SK-N-SH (cell line): ENCODE data around the gene REG3A. TPM values are rescaled to one million over a fixed set of nuclear protein-coding genes. Genes with fewer than 3 reads are reported as not detected.

Experiments
- CTCF ChIA-PET: fragments of 300-600, 350-600 bp; formaldehyde crosslinking; extraction: SDS; loops from one replicate; lab custom pipeline; 2021; lab: Yijun Ruan, JAX
- POLR2A ChIA-PET: fragments of 350-600 bp; sonication (Branson Sonifier 250); formaldehyde crosslinking; extraction: SDS; loops from one replicate; lab custom pipeline; 2020; ENCODE audit warnings: antibody characterized with exemption, inconsistent platforms; lab: Yijun Ruan, JAX
- DNase-seq: peaks from one replicate; pipeline ENCODE4 v3.0.0; 2012
- H2AFZ ChIP-seq: fragments of 200-600 bp; sonication (generic); 2 replicates; pipeline ENCODE4 v1.8.1; 2016; ENCODE audit warnings: antibody characterized with exemption, mild to moderate bottlenecking, low read depth
- H3F3A ChIP-seq: fragments of 200-600 bp; sonication (generic); replicated peaks from 2 replicates; pipeline ENCODE3; 2016; ENCODE audit warnings: antibody characterized with exemption, mild to moderate bottlenecking; ENCODE audit not compliant: insufficient read depth
- H3K27ac ChIP-seq, 2 experiments: fragments of 200-500 bp in 1 of 2; fragments of 200-600 bp in 1 of 2; sonication (Bioruptor generic) in 1 of 2; sonication (generic), shearing (Covaris generic) in 1 of 2; 2 replicates each; pipeline versions ENCODE4 v1.5.1 to v1.6.1; 2014 to 2016; ENCODE audit warnings: low read depth in 2 of 2, inconsistent platforms in 1 of 2, low read length in 1 of 2, mild to moderate bottlenecking in 1 of 2, mixed read lengths in 1 of 2
- H3K27me3 ChIP-seq: fragments of 200-600 bp; sonication (generic), shearing (Covaris generic); 2 replicates; pipeline ENCODE4 v1.6.1; 2016; ENCODE audit warnings: mixed run types; ENCODE audit not compliant: insufficient read depth
- H3K36me3 ChIP-seq, 2 experiments: fragments of 200-500 bp in 1 of 2; fragments of 200-600 bp in 1 of 2; sonication (Bioruptor generic) in 1 of 2; sonication (generic) in 1 of 2; replicated peaks in 1 of 2; 2 replicates each; pipeline versions ENCODE3 to v1.5.1; 2014 to 2016; ENCODE audit warnings: low read length in 1 of 2, mild to moderate bottlenecking in 1 of 2; ENCODE audit not compliant: insufficient read depth in 2 of 2, control insufficient read depth in 1 of 2
- H3K4me1 ChIP-seq, 2 experiments: fragments of 200-500 bp in 1 of 2; fragments of 200-600 bp in 1 of 2; sonication (Bioruptor generic) in 1 of 2; sonication (generic), shearing (Covaris generic) in 1 of 2; 2 replicates each; pipeline versions ENCODE4 v1.5.1 to v1.6.1; 2014 to 2016; ENCODE audit warnings: low read depth in 1 of 2, low read length in 1 of 2, mixed run types in 1 of 2; ENCODE audit not compliant: insufficient read depth in 2 of 2, control insufficient read depth in 1 of 2
- H3K4me2 ChIP-seq: fragments of 200-600 bp; sonication (generic), shearing (Covaris generic); 2 replicates; pipeline ENCODE4 v1.6.1; 2017; ENCODE audit warnings: mixed run types
- H3K4me3 ChIP-seq, 2 experiments: fragments of 200-500 bp in 1 of 2; fragments of 200-600 bp in 1 of 2; sonication (Bioruptor generic) in 1 of 2; sonication (generic), shearing (Covaris generic) in 1 of 2; 2 replicates each; pipeline versions ENCODE4 v1.5.1 to v1.8.1; 2014 to 2016; ENCODE audit warnings: low read depth in 2 of 2, inconsistent platforms in 1 of 2, low read length in 1 of 2, mild to moderate bottlenecking in 1 of 2, mixed read lengths in 1 of 2, moderate library complexity in 1 of 2
- H3K79me2 ChIP-seq: fragments of 200-600 bp; sonication (generic); 2 replicates; pipeline ENCODE4 v1.8.1; 2017; ENCODE audit warnings: mild to moderate bottlenecking; ENCODE audit not compliant: insufficient read depth
- H3K9ac ChIP-seq: fragments of 200-600 bp; sonication (generic); 2 replicates; pipeline ENCODE4 v1.6.1; 2017; ENCODE audit warnings: mixed run types
- H3K9me2 ChIP-seq: fragments of 200-600 bp; sonication (generic); 2 replicates; pipeline ENCODE4 v1.6.1; 2017; ENCODE audit warnings: mixed run types
- H3K9me3 ChIP-seq: fragments of 200-600 bp; sonication (generic); 2 replicates; pipeline ENCODE4 v1.6.1; 2017; ENCODE audit warnings: mixed run types, mild to moderate bottlenecking, moderate library complexity
- H4K20me1 ChIP-seq: fragments of 200-600 bp; sonication (generic); 2 replicates; pipeline ENCODE4 v1.6.1; 2017; ENCODE audit warnings: mild to moderate bottlenecking, mixed run types; ENCODE audit not compliant: insufficient read depth
- CHD2 ChIP-seq: fragments of 150-350 bp; IDR thresholded peaks from 2 replicates; pipeline ENCODE4 v1.6.1; 2018; ENCODE audit warnings: low read length; ENCODE audit not compliant: partially characterized antibody
- CTCF ChIP-seq: fragments of 200-600 bp; sonication (generic); IDR thresholded peaks from 2 replicates; pipeline ENCODE4 v1.6.1; 2017; ENCODE audit warnings: antibody characterized with exemption, mild to moderate bottlenecking, moderate library complexity
- EZH2phosphoT487 ChIP-seq: fragments of 200-600 bp; sonication (generic); IDR thresholded peaks from 2 replicates; pipeline ENCODE4 v1.6.1; 2017; ENCODE audit warnings: low read depth, mixed run types, mild to moderate bottlenecking, antibody characterized with exemption, moderate library complexity, borderline replicate concordance
- FOSL2 ChIP-seq: IDR thresholded peaks from 2 replicates; pipeline ENCODE4 v1.4.0; 2012; ENCODE audit warnings: low read depth, mild to moderate bottlenecking, moderate library complexity, borderline replicate concordance
- GATA2 ChIP-seq: sonication (generic); formaldehyde crosslinking; IDR thresholded peaks from 2 replicates; pipeline ENCODE4 v1.5.0; 2020; ENCODE audit warnings: mild to moderate bottlenecking, missing genetic modification reagents
- IRF3 ChIP-seq: fragments of 150-350 bp; IDR thresholded peaks from 2 replicates; pipeline ENCODE4 v1.6.1; 2016; ENCODE audit warnings: mild to moderate bottlenecking, low read depth, low read length
- MAX ChIP-seq: IDR thresholded peaks from 2 replicates; pipeline ENCODE4 v1.4.0; 2012; ENCODE audit warnings: low read depth
- MEF2A ChIP-seq: IDR thresholded peaks from 2 replicates; pipeline ENCODE4 v1.4.0; 2012; ENCODE audit warnings: low read depth, borderline replicate concordance
- MXI1 ChIP-seq: IDR thresholded peaks from 2 replicates; pipeline ENCODE4 v1.6.1; 2012; ENCODE audit warnings: mild to moderate bottlenecking, low read depth, low read length, improper control_type of control experiment
- NFIC ChIP-seq: IDR thresholded peaks from 2 replicates; pipeline ENCODE4 v1.4.0; 2012; ENCODE audit warnings: borderline replicate concordance
- NRF1 ChIP-seq: IDR thresholded peaks from 2 replicates; pipeline ENCODE4 v1.6.1; 2012; ENCODE audit warnings: low read depth, mild to moderate bottlenecking, low read length
- REST ChIP-seq: IDR thresholded peaks from 2 replicates; pipeline ENCODE4 v1.6.1; 2012; ENCODE audit warnings: mild to moderate bottlenecking, low read depth, low read length, moderate library complexity
- RFX5 ChIP-seq: IDR thresholded peaks from 2 replicates; pipeline ENCODE4 v1.6.1; 2012; ENCODE audit warnings: mild to moderate bottlenecking, improper control_type of control experiment, low read length
- RXRA ChIP-seq: IDR thresholded peaks from 2 replicates; pipeline ENCODE4 v1.4.0; 2012; ENCODE audit warnings: low read depth, mild to moderate bottlenecking, borderline replicate concordance
- SIN3A ChIP-seq: IDR thresholded peaks from 2 replicates; pipeline ENCODE4 v1.6.1; 2012; ENCODE audit warnings: low read depth, mild to moderate bottlenecking, low read length, moderate library complexity, borderline replicate concordance
- SMC3 ChIP-seq: IDR thresholded peaks from 2 replicates; pipeline ENCODE4 v1.6.1; 2012; ENCODE audit warnings: low read depth, low read length, improper control_type of control experiment
- TEAD4 ChIP-seq: IDR thresholded peaks from 2 replicates; pipeline ENCODE4 v1.4.0; 2012; ENCODE audit warnings: mild to moderate bottlenecking, borderline replicate concordance; ENCODE audit not compliant: insufficient read depth
- USF1 ChIP-seq: IDR thresholded peaks from 2 replicates; pipeline ENCODE4 v1.4.0; 2012; ENCODE audit warnings: low read depth, borderline replicate concordance
- USF2 ChIP-seq: fragments of 150-350 bp; IDR thresholded peaks from 2 replicates; pipeline ENCODE4 v1.6.1; 2017; ENCODE audit warnings: antibody characterized with exemption, low read length, low read depth, borderline replicate concordance
- ZBTB33 ChIP-seq: IDR thresholded peaks from 2 replicates; pipeline ENCODE4 v1.4.0; 2012; ENCODE audit warnings: low read depth, borderline replicate concordance
- WGBS: methylation state at CpG from one replicate; pipeline ENCODE4 v1.1.6; 2017; ENCODE audit warnings: low lambda C conversion rate; 5-methylcytosine and 5-hydroxymethylcytosine counted together
- polyA plus RNA-seq, 3 experiments: library from polyadenylated mRNA; depleted of rRNA; stranded (reverse); fragments of >200 nt; gene quantifications; 2 replicates each; pipeline ENCODE4 v1.2.3, GENCODE V29; 2012

The REG3A gene
- polyA plus RNA-seq, 1 of the 3 experiments (the other 2 are of a cell fraction), result not detected

- H3K4me2 ChIP-seq, result no peak overlapping the region
- no peaks in the 10 kb centered on the region for H3K27me3 ChIP-seq
- no peaks in the 10 kb centered on the region for H4K20me1 ChIP-seq
- no peaks in the 10 kb centered on the region for H3K36me3 ChIP-seq
- no peaks in the 10 kb centered on the region for H3F3A ChIP-seq
- POLR2A ChIA-PET, result no interaction called here
- no peaks in the 10 kb centered on the region for H3K79me2 ChIP-seq
- H3K4me3 ChIP-seq, result no peak overlapping the region
- H3K9me3 ChIP-seq, result no peaks in the 10 kb centered on the region
- H3K4me1 ChIP-seq, result no peaks in the 10 kb centered on the region; a peak in 1 of 4 replicates
- no peak for DNase-seq
- H3K27ac ChIP-seq, result no peak overlapping the region
- WGBS, result 0% methylated on average over 2 of the region's 2 CpGs
- no peaks in the 10 kb centered on the region for H3K9me2 ChIP-seq
- no peak overlapping the region for H2AFZ ChIP-seq
- no peak for TF ChIP-seq CHD2
- no peak for TF ChIP-seq FOSL2
- TF ChIP-seq ZBTB33, result no peak
- TF ChIP-seq IRF3, result no peak
- TF ChIP-seq RFX5, result no peak
- TF ChIP-seq SIN3A, result no peak
- TF ChIP-seq USF2, result no peak
- TF ChIP-seq MAX, result no peak
- no peak for TF ChIP-seq RXRA
- TF ChIP-seq REST, result no peak
- no peak for TF ChIP-seq GATA2 (CRISPR knock-in tag)
- TF ChIP-seq SMC3, result no peak
- TF ChIP-seq NFIC, result no peak
- no peak for TF ChIP-seq CTCF
- TF ChIP-seq NRF1, result no peak
- TF ChIP-seq MXI1, result no peak
- TF ChIP-seq TEAD4, result no peak
- TF ChIP-seq MEF2A, result no peak
- TF ChIP-seq USF1, result no peak
- no peak for TF ChIP-seq EZH2phosphoT487
- no peak overlapping the region for H3K9ac ChIP-seq
- CTCF ChIA-PET, result no interaction called here
Measured at GRCh38 chr2:79159030-79159429, 523 bp downstream of the REG3A start.
